Osteoblast (primary cell): Measurements from ENCODE around the gene STRBP. TPM values are rescaled to one million over a fixed set of nuclear protein-coding genes. Genes with fewer than 3 reads are reported as not detected.
A peak's percentile ranks its signal among the peaks of the same experiment; 100 is the strongest.
"Not testable (repeated sequence)": the region's sequence is repeated elsewhere in the genome, so short reads cannot be mapped to it uniquely, and the experiment has no call there.

Source experiments
- DNase-seq: peaks from one replicate; pipeline ENCODE4 v3.0.0; 2011; ENCODE audit warnings: low spot score, mixed read lengths; ENCODE audit not compliant: insufficient read length; ENCODE audit errors: missing footprints
- H2AFZ ChIP-seq: 2 replicates; pipeline ENCODE4 v1.6.0; 2011; ENCODE audit warnings: mild to moderate bottlenecking, low read length
- H3K27ac ChIP-seq: 2 replicates; pipeline ENCODE4 v1.5.1; 2011; ENCODE audit warnings: mild to moderate bottlenecking, low read depth, low read length, moderate library complexity
- H3K27me3 ChIP-seq: 2 replicates; pipeline ENCODE4 v1.6.0; 2012; ENCODE audit warnings: mild to moderate bottlenecking, control low read depth, inconsistent platforms, low read length, moderate library complexity; ENCODE audit not compliant: insufficient read depth
- H3K36me3 ChIP-seq: 2 replicates; pipeline ENCODE4 v1.5.1; 2011; ENCODE audit warnings: mild to moderate bottlenecking, low read length, control low read depth, moderate library complexity; ENCODE audit not compliant: insufficient read depth
- H3K4me1 ChIP-seq: 2 replicates; pipeline ENCODE4 v1.5.1; 2011; ENCODE audit warnings: mild to moderate bottlenecking, low read length, control low read depth, moderate library complexity; ENCODE audit not compliant: insufficient read depth
- H3K4me2 ChIP-seq: 2 replicates; pipeline ENCODE4 v1.6.0; 2011; ENCODE audit warnings: mild to moderate bottlenecking, low read length; ENCODE audit not compliant: insufficient read depth
- H3K4me3 ChIP-seq: fragments of 200-600 bp; sonication (generic); 3 replicates; pipeline ENCODE4 v1.5.1; 2012; ENCODE audit warnings: mild to moderate bottlenecking, low read length, inconsistent platforms; ENCODE audit not compliant: insufficient read depth
- H3K79me2 ChIP-seq: 2 replicates; pipeline ENCODE4 v1.6.0; 2012; ENCODE audit warnings: mild to moderate bottlenecking, low read length, control low read depth, inconsistent platforms; ENCODE audit not compliant: insufficient read depth
- H3K9me3 ChIP-seq: 2 replicates; pipeline ENCODE4 v1.5.1; 2011; ENCODE audit warnings: low read depth, low read length, control low read depth
- H4K20me1 ChIP-seq: 2 replicates; pipeline ENCODE4 v1.6.0; 2012; ENCODE audit warnings: mild to moderate bottlenecking, low read length, control low read depth; ENCODE audit not compliant: insufficient read depth
- CTCF ChIP-seq: IDR thresholded peaks from 2 replicates; pipeline ENCODE4 v1.5.1; 2011; ENCODE audit warnings: mild to moderate bottlenecking, low read depth, low read length, moderate library complexity; ENCODE audit errors: extremely low read depth
- total RNA-seq: library from RNA; depleted of rRNA; stranded (reverse); fragments of >200 nt; gene quantifications from 2 replicates; pipeline ENCODE4 v1.2.3, GENCODE V29; 2012

The STRBP gene
- total RNA-seq, 1 donor: 2.9 TPM

GRCh38 chr9:123305879-123306278, 37.5 kb upstream of the STRBP start:
- no peak overlapping the region for H3K4me3 ChIP-seq
- H3K27ac ChIP-seq: no peak overlapping the region
- peaks cover 6% of the 10 kb centered on the region for H3K27me3 ChIP-seq
- TF ChIP-seq CTCF: no peak
- DNase-seq: no peak
- no peaks in the 10 kb centered on the region for H3K4me1 ChIP-seq
- no peak overlapping the region for H2AFZ ChIP-seq
- no peaks in the 10 kb centered on the region for H4K20me1 ChIP-seq
- no peaks in the 10 kb centered on the region for H3K36me3 ChIP-seq
- no peaks in the 10 kb centered on the region for H3K9me3 ChIP-seq
- no peaks in the 10 kb centered on the region for H3K79me2 ChIP-seq
- H3K4me2 ChIP-seq: no peak overlapping the region

GRCh38 chr9:123304340-123304691, 35.9 kb upstream of the STRBP start:
- H3K79me2 ChIP-seq: no peaks in the 10 kb centered on the region
- H3K4me1 ChIP-seq: no peaks in the 10 kb centered on the region
- no peaks in the 10 kb centered on the region for H4K20me1 ChIP-seq
- no peak for DNase-seq
- H3K4me2 ChIP-seq: no peak overlapping the region
- H3K27me3 ChIP-seq: peaks cover 6% of the 10 kb centered on the region
- H3K27ac ChIP-seq: no peak overlapping the region
- no peak overlapping the region for H2AFZ ChIP-seq
- H3K4me3 ChIP-seq: no peak overlapping the region
- H3K9me3 ChIP-seq: no peaks in the 10 kb centered on the region
- no peak for TF ChIP-seq CTCF
- no peaks in the 10 kb centered on the region for H3K36me3 ChIP-seq

- no peak overlapping the region for H2AFZ ChIP-seq
- no peaks in the 10 kb centered on the region for H3K79me2 ChIP-seq
- no peak overlapping the region for H3K4me2 ChIP-seq
- peaks cover 6% of the 10 kb centered on the region for H3K27me3 ChIP-seq
- no peaks in the 10 kb centered on the region for H4K20me1 ChIP-seq
- H3K4me1 ChIP-seq: no peaks in the 10 kb centered on the region
- DNase-seq: peak; percentile 19
- H3K27ac ChIP-seq: no peak overlapping the region
- no peak overlapping the region for H3K4me3 ChIP-seq
- no peak for TF ChIP-seq CTCF
- no peaks in the 10 kb centered on the region for H3K36me3 ChIP-seq
- H3K9me3 ChIP-seq: no peaks in the 10 kb centered on the region
Measured at GRCh38 chr9:123302348-123303214, 34.2 kb upstream of the STRBP start.

- H3K79me2 ChIP-seq, H3K4me3 ChIP-seq, H2AFZ ChIP-seq, H3K27ac ChIP-seq, H3K4me2 ChIP-seq, DNase-seq, H3K36me3 ChIP-seq, H3K9me3 ChIP-seq, H3K27me3 ChIP-seq, H3K4me1 ChIP-seq, H4K20me1 ChIP-seq: not testable (repeated sequence)
Measured at GRCh38 chr9:123301936-123302335, 33.5 kb upstream of the STRBP start.
